ENCODE measurements around the gene TBC1D17.

Gene TBC1D17

DNA sequence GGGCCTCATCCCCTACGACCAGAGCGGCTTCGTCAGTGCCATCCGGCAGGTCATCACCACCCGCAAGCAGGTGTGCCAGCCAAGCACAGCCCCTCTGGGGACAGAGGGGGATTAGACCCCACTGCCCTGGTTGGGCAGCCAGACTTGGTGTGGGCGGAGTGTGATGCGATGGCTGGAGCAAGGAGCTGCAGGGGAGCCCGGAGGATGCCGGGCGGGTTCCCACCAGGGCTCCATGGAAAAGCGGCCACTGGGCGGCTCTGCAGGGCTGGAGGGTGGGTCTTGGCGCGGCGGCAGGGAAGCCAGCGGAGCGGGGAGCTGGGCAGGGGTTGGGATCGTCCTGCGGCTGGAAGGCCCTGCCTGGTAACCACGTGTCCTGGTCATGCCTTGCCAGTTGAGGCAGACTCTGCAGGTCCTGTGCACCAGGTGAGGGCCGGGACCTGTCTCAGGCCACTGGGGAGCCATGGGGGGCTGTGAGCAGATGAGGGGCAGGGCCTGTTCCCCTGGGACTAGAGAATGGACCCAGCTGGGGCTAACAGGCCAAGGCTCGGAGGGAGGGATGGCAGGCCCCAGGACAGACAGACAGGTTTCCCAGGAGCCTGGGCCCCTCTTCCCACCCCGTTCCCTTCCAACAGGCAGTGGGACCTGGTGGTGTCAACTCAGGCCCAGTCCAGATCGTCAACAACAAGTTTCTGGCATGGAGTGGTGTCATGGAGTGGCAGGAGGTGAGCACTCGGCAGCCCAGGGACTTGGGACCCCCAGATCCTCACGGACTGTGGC lies 20.3 kb upstream of the TBC1D17 start:
- H3K27me3 ChIP-seq (ENCODE audit: control insufficient read depth, insufficient read depth, low read length): no peaks in the 10 kb centered on the region
- H3K4me1 ChIP-seq (ENCODE audit: control insufficient read depth, insufficient read depth, low read length): peaks cover 42% of the 10 kb centered on the region
- H3K4me2 ChIP-seq (ENCODE audit: low read length): no peak overlapping the region
- no peak overlapping the region for H3K9ac ChIP-seq (ENCODE audit: low read depth, low read length)
- peaks cover 63% of the 10 kb centered on the region for H3K36me3 ChIP-seq (ENCODE audit: insufficient read depth, low read length)
- no peaks in the 10 kb centered on the region for H3K9me3 ChIP-seq (replicated peaks; ENCODE audit: low read length)
- H3K4me3 ChIP-seq (ENCODE audit: low read length): no peak overlapping the region

- H3K4me3 ChIP-seq (ENCODE audit: low read length): no peak overlapping the region
- no peaks in the 10 kb centered on the region for H3K27me3 ChIP-seq (ENCODE audit: control insufficient read depth, insufficient read depth, low read length)
- H3K4me2 ChIP-seq (ENCODE audit: low read length): no peak overlapping the region
- H3K36me3 ChIP-seq (ENCODE audit: insufficient read depth, low read length): peaks cover 67% of the 10 kb centered on the region
- H3K9me3 ChIP-seq (replicated peaks; ENCODE audit: low read length): no peaks in the 10 kb centered on the region
- H3K9ac ChIP-seq (ENCODE audit: low read depth, low read length): no peak overlapping the region
- H3K4me1 ChIP-seq (ENCODE audit: control insufficient read depth, insufficient read depth, low read length): peaks cover 37% of the 10 kb centered on the region
Observed at GRCh38 chr19:49857838-49858087, 19.7 kb upstream of the TBC1D17 start.

DNA sequence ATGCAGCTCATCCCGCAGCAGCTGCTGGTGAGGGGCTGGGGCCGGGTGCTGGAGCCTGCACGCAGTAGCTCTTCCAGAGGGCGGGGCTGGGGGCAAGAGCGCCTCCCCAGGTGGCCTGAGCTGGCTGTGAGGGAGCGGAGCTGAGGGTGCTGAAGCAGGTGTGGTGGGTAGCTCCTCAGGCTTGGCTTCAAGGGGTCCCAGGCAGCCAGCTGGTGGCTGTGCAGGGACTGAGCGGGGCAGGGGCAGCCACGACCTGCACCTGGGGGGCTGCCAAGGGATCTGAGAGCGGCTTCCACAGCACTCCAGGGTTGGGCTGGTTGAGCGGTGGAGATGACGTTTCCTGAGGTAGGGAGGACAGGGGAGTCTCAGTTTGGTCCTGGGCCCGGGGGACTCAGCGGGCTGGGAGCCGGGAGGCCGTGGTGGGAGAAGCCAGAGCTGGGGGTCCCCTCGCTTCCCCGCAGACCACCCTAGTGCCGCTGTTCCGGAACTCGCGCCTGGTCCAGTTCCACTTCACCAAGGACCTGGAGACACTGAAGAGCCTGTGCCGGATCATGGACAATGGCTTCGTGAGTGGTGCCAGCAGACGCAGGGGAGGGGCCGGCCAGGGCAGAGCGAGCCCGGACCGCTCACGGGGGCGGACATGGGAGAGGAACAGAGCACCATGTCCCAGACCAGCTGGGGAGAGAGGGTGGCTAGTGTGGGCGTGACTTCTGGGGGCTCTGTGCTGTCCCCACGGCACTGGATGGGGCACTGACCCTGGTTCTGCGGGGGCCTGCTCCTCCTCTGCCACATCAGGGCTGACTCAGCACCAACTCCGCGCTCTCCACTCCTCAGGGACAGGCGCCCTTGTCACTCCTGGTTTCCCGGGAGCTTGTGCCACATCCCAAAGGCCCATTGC lies 19.2 kb upstream of the TBC1D17 start:
- peaks cover 34% of the 10 kb centered on the region for H3K4me1 ChIP-seq (ENCODE audit: control insufficient read depth, insufficient read depth, low read length)
- peaks cover 72% of the 10 kb centered on the region for H3K36me3 ChIP-seq (ENCODE audit: insufficient read depth, low read length)
- H3K4me3 ChIP-seq (ENCODE audit: low read length): no peak overlapping the region
- H3K9me3 ChIP-seq (replicated peaks; ENCODE audit: low read length): no peaks in the 10 kb centered on the region
- peak overlapping the region; percentile 25 for H3K4me2 ChIP-seq (ENCODE audit: low read length)
- H3K9ac ChIP-seq (ENCODE audit: low read depth, low read length): peak overlapping the region; percentile 4
- no peaks in the 10 kb centered on the region for H3K27me3 ChIP-seq (ENCODE audit: control insufficient read depth, insufficient read depth, low read length)

GRCh38 chr19:49859682-49860335 lies 17.7 kb upstream of the TBC1D17 start:
- H3K36me3 ChIP-seq (ENCODE audit: insufficient read depth, low read length): peaks cover 85% of the 10 kb centered on the region

DNA sequence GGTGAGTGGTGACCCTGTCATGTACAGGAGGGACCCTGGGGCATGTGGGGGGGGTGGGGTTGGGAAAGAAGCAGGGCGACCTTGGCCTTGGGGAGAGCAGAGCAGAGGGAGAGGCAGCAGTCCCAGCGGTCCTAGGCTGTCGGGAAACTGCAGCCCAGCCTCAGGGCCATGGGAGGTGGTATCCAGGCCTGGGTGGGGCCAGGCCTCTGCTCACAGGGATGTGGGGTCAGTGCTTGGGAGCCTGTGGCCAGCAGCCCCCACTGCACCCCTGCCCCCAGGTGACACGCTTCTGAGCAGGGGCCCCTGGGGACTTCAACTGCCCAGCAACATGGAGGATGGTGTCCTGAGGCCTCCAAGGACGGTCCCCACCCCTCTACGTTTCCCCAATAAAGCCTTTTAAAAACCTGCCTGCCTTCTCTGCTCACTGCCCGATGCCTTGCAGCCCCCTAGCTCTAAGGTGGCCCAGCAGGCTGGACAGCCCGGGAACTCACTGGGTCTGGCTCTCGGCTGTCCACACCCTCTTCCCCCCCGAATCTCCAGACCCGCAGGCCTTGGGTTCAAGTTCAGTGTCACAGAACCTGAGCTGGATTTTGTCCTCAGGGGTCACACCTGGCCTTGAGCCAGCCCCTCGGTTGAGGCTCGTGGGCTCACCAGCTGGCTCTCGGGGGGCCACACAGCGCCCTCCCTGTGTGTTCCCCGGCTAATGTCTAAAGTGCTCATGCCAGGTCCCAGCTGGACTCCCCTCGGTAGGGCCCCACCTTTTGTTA lies 17.0 kb upstream of the TBC1D17 start:
- Histone ChIP-seq H3K9ac (ENCODE audit: low read depth, low read length) (no peak overlapping the region), H3K4me1 (ENCODE audit: control insufficient read depth, insufficient read depth, low read length) (peaks cover 35% of the 10 kb centered on the region), H3K36me3 (ENCODE audit: insufficient read depth, low read length) (peaks cover 81% of the 10 kb centered on the region), H3K27me3 (ENCODE audit: control insufficient read depth, insufficient read depth, low read length) (no peaks in the 10 kb centered on the region), H3K4me2 (ENCODE audit: low read length) (no peak overlapping the region), H3K4me3 (ENCODE audit: low read length) (no peak overlapping the region), H3K9me3 (replicated peaks; ENCODE audit: low read length) (no peaks in the 10 kb centered on the region)

More at GRCh38 chr19:49859682-49860335, 17.7 kb upstream of the TBC1D17 start:
- H3K9ac ChIP-seq (ENCODE audit: low read depth, low read length): no peak overlapping the region
- H3K4me1 ChIP-seq (ENCODE audit: control insufficient read depth, insufficient read depth, low read length): peaks cover 34% of the 10 kb centered on the region
- H3K27me3 ChIP-seq (ENCODE audit: control insufficient read depth, insufficient read depth, low read length): no peaks in the 10 kb centered on the region
- H3K9me3 ChIP-seq (replicated peaks; ENCODE audit: low read length): no peaks in the 10 kb centered on the region
- H3K4me3 ChIP-seq (ENCODE audit: low read length): no peak overlapping the region
- peak overlapping the region; percentile 30 for H3K4me2 ChIP-seq (ENCODE audit: low read length)

DNA sequence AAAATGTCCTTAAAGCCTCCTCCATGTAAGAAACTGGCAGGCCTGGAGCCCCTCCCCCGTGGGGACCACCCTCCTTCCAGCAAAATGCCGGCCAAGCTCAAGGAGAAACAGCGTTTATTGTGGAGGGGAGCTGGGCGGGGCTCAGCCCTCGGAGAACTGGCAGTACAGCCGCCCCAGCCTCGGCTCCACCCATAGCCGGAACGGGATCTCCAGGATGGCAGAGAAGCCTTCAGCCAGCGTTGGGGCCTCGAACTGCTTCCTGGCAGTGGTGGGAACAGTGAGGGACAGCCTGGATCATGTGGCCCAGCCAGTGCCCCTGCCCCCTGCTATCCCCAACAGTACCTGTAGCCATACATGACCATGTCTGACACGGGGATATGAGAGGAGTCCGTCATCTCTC lies 16.4 kb upstream of the TBC1D17 start:
- Histone ChIP-seq H3K36me3 (ENCODE audit: insufficient read depth, low read length) (peaks cover 75% of the 10 kb centered on the region), H3K9ac (ENCODE audit: low read depth, low read length) (no peak overlapping the region), H3K27me3 (ENCODE audit: control insufficient read depth, insufficient read depth, low read length) (no peaks in the 10 kb centered on the region)

DNA sequence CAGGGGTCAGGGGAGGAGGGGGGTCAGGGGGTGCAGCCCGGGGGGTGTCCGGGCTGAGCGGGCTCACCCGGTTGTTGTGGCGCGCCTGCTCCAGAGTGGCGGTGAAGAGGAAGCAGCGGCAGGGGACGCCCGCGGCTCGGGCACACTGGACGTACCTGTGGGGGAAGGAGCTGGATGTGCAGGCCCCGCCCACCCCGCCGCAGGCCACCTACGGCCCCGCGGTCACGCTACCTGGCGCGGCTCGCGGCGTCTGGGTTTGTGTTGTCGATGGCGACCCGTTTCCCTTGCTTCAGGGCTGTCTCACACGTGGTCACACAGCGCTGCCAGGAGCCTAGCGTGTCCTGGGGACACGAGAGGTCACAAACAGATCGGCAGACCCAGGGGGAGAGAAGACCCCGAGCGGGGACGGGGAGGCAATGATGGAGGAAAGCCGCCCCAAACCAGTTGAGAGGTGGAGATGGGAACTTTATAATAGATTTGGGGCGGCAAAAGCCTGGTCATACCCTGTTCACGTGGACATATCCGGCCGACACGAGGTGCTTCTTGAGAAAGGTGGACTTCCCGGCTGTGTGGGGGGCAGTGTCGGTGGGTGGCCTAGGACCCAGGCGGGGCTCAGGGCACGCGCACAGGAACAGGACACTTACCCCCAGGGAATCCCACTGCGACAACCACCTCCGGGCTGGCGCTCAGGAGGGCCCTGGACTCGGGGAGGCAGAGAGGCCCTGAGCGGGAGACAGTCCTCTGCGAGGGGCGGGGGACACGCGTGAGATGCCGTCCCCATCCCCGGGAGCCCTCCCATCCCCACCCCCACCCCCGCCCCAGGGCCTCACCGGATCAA lies 15.7 kb upstream of the TBC1D17 start:
- Histone ChIP-seq H3K9ac (ENCODE audit: low read depth, low read length) (no peak overlapping the region), H3K9me3 (replicated peaks; ENCODE audit: low read length) (no peaks in the 10 kb centered on the region), H3K4me3 (ENCODE audit: low read length) (no peak overlapping the region), H3K4me2 (ENCODE audit: low read length) (no peak overlapping the region), H3K4me1 (ENCODE audit: control insufficient read depth, insufficient read depth, low read length) (peaks cover 47% of the 10 kb centered on the region), H3K36me3 (ENCODE audit: insufficient read depth, low read length) (peaks cover 70% of the 10 kb centered on the region), H3K27me3 (ENCODE audit: control insufficient read depth, insufficient read depth, low read length) (no peaks in the 10 kb centered on the region)

More for the DNA sequence above, 16.4 kb upstream of the TBC1D17 start:
- Histone ChIP-seq H3K4me2 (ENCODE audit: low read length) (no peak overlapping the region), H3K9me3 (replicated peaks; ENCODE audit: low read length) (no peaks in the 10 kb centered on the region), H3K4me3 (ENCODE audit: low read length) (no peak overlapping the region), H3K4me1 (ENCODE audit: control insufficient read depth, insufficient read depth, low read length) (peaks cover 40% of the 10 kb centered on the region)

DNA sequence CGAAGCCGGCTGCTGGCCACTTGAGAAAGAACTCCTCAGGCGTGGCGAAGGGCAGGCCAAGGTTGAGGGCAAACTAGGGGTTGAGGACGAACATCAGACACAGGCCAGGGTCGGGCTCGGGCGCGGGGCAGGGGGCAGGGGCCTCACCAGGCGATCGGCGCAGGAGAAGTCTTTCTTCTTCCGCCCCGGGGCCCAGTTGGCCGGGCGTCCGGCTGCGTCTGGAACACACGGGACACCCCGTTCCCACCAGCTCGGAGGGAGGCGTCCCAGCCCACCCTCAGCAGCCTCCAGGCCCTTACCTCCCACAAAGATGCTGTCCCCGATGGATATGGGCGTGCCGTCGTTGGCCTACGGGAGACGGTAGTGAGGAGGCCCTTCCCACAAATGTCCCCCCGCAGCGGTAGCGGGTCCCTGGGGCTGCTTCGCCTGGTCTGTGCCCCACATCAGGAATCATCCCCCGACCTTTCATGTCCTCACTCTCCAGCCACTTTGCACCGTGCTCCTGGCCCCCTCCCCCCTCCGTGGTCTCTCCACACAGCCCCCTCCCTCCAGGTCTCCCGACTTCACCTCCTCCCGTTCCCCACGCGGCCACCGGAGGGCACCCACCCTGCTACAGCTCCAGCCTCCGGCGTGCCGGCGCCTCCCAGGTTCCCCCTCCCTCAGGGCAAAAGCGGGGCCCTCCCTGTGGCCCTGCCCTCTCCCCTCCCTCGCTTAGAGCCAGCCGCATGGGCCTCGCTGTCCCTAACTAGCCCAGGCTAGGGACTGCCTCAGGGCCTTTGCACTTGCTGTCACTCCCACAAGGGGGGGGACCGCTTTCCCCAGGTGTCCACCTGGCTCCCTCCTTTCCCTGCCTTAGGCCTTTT lies 14.9 kb upstream of the TBC1D17 start:
- H3K9ac ChIP-seq (ENCODE audit: low read depth, low read length): no peak overlapping the region
- H3K4me3 ChIP-seq (ENCODE audit: low read length): no peak overlapping the region
- no peaks in the 10 kb centered on the region for H3K27me3 ChIP-seq (ENCODE audit: control insufficient read depth, insufficient read depth, low read length)
- no peak overlapping the region for H3K4me2 ChIP-seq (ENCODE audit: low read length)
- peaks cover 62% of the 10 kb centered on the region for H3K36me3 ChIP-seq (ENCODE audit: insufficient read depth, low read length)
- no peaks in the 10 kb centered on the region for H3K9me3 ChIP-seq (replicated peaks; ENCODE audit: low read length)
- H3K4me1 ChIP-seq (ENCODE audit: control insufficient read depth, insufficient read depth, low read length): peaks cover 44% of the 10 kb centered on the region

DNA sequence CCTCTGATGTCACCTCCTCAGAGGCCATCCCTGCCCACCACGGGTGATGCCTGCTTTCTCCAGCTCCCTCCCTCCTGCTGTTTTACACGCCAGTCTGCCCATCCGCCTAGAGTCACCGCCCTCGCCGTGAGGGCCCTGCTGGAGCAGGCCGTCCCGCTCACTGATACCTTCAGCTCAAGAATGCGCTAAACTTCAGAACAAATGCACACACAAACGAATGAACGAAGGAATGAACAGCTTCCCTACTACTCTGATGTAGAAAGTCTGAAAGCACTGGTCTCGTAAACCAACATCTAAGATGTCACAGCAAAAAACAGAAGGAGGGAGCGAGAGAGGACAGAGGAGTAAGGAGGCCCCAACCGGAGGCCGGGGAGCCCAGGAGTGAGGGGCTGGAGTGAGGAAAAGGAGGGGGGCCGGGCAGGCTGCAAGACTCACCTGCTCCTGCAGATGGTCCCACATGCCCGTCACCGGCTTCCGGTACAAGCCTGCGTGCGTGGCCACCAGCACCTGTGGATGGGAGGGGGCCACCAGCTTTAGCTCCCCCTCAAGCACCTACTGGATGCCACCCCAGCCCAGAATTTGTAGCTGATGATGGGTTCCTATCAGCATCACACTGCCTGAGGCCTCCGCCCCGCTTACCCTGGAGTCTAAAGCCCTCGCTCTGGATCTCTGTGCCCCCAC lies 14.1 kb upstream of the TBC1D17 start:
- no peak overlapping the region for H3K9ac ChIP-seq (ENCODE audit: low read depth, low read length)
- H3K27me3 ChIP-seq (ENCODE audit: control insufficient read depth, insufficient read depth, low read length): no peaks in the 10 kb centered on the region
- H3K4me3 ChIP-seq (ENCODE audit: low read length): no peak overlapping the region
- peaks cover 37% of the 10 kb centered on the region for H3K4me1 ChIP-seq (ENCODE audit: control insufficient read depth, insufficient read depth, low read length)
- H3K9me3 ChIP-seq (replicated peaks; ENCODE audit: low read length): no peaks in the 10 kb centered on the region
- no peak overlapping the region for H3K4me2 ChIP-seq (ENCODE audit: low read length)
- H3K36me3 ChIP-seq (ENCODE audit: insufficient read depth, low read length): peaks cover 54% of the 10 kb centered on the region
